DOHH2 (cell line): ENCODE data around the gene DMC1.

Source experiments
- H3F3A ChIP-seq: fragments of 200-600 bp; sonication (generic), shearing (Covaris generic); 2 replicates; pipeline ENCODE4 v1.6.0; 2016; ENCODE audit warnings: antibody characterized with exemption, mild to moderate bottlenecking; ENCODE audit not compliant: control insufficient read depth, insufficient read depth
- H3K27ac ChIP-seq: fragments of 200-600 bp; sonication (generic); 2 replicates; pipeline ENCODE4 v1.5.1; 2014; ENCODE audit warnings: low read depth, mild to moderate bottlenecking, low read length, moderate library complexity
- H3K27me3 ChIP-seq: fragments of 200-600 bp; sonication (generic); 2 replicates; pipeline ENCODE4 v1.6.1; 2014; ENCODE audit warnings: mild to moderate bottlenecking, low read length, mixed read lengths; ENCODE audit not compliant: control insufficient read depth
- H3K36me3 ChIP-seq: fragments of 200-600 bp; sonication (generic); 2 replicates; pipeline ENCODE4 v1.6.1; 2014; ENCODE audit warnings: mild to moderate bottlenecking, low read length, moderate library complexity, mixed read lengths; ENCODE audit not compliant: control insufficient read depth
- H3K4me1 ChIP-seq: fragments of 200-600 bp; sonication (generic); 2 replicates; pipeline ENCODE4 v1.6.1; 2014; ENCODE audit warnings: mild to moderate bottlenecking, low read length, mixed read lengths; ENCODE audit not compliant: control insufficient read depth
- H3K4me2 ChIP-seq: fragments of 200-600 bp; sonication (generic); 2 replicates; pipeline ENCODE4 v1.6.0; 2014; ENCODE audit warnings: mild to moderate bottlenecking, low read length, moderate library complexity
- H3K4me3 ChIP-seq: fragments of 200-600 bp; sonication (generic); 2 replicates; pipeline ENCODE4 v1.5.1; 2014; ENCODE audit warnings: mild to moderate bottlenecking, low read length, mixed read lengths
- H3K79me2 ChIP-seq: fragments of 200-600 bp; sonication (generic); 2 replicates; pipeline ENCODE4 v1.6.1; 2014; ENCODE audit warnings: mild to moderate bottlenecking, low read length, mixed read lengths; ENCODE audit not compliant: control insufficient read depth
- H3K9me2 ChIP-seq: fragments of 200-600 bp; sonication (generic); replicated peaks from 2 replicates; pipeline ENCODE4 v1.6.1; 2014; ENCODE audit warnings: mild to moderate bottlenecking, low read length, mixed read lengths; ENCODE audit not compliant: control insufficient read depth
- H3K9me3 ChIP-seq: fragments of 200-600 bp; sonication (generic); 2 replicates; pipeline ENCODE4 v1.6.1; 2014; ENCODE audit warnings: antibody characterized with exemption, low read length, mixed read lengths; ENCODE audit not compliant: control insufficient read depth, insufficient read depth
- H4K20me1 ChIP-seq: fragments of 200-600 bp; sonication (generic); 2 replicates; pipeline ENCODE4 v1.6.0; 2014; ENCODE audit warnings: low read depth, mild to moderate bottlenecking, antibody characterized with exemption, low read length, moderate library complexity; ENCODE audit not compliant: control insufficient read depth, insufficient read depth
- EZH2phosphoT487 ChIP-seq: fragments of 200-600 bp; sonication (generic); IDR thresholded peaks from 2 replicates; pipeline ENCODE4 v1.6.1; 2017; ENCODE audit warnings: borderline replicate concordance, mild to moderate bottlenecking, antibody characterized with exemption, low read length, moderate library complexity, mixed read lengths
- TF ChIP-seq, protein P1 (sequence below): fragments of 200-600 bp; sonication (generic); IDR thresholded peaks from one replicate; pipeline ENCODE4 v1.5.1; 2014; ENCODE audit warnings: antibody characterized with exemption, mild to moderate bottlenecking, low read depth, low read length; ENCODE audit not compliant: poor library complexity, severe bottlenecking

The DMC1 gene

DNA sequence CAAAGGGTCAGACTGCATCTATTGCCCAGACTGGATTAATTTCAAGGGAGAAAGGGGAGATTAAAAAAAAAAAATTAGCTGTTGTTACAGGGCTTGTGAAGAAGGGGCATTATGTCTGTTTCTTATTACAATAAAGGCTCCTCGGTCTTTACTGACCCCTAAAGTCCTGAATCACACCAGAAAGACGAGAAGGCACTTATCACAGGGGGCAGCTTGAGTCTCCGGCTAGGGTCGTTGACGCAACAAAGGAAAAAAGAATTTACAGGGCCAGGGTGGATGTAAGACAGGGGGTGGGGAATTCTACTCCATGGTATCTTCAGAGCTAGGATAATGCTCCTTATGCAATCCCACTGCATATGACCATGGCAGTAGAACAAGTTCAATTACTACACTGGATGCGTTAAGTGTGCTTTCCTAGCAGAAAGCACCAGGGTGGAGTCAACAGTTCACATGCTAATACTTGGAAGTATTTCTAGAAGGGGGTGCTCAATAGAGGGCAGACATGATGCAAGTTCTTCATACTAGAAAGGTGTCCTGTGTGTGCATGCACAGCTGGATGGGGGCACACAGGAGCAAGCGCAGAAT lies 80.3 kb downstream of the DMC1 start:
- Histone ChIP-seq H4K20me1 (peaks cover 15% of the 10 kb centered on the region), H3K4me1 (no peaks in the 10 kb centered on the region), H3K4me2 (no peak overlapping the region), H3K9me2 (no peaks in the 10 kb centered on the region), H3F3A (peaks cover 57% of the 10 kb centered on the region), H3K9me3 (no peaks in the 10 kb centered on the region), H3K36me3 (peaks cover 94% of the 10 kb centered on the region), H3K27ac (no peak overlapping the region), H3K79me2 (peaks cover 23% of the 10 kb centered on the region), H3K27me3 (no peaks in the 10 kb centered on the region), H3K4me3 (no peak overlapping the region)
- TF ChIP-seq EZH2phosphoT487 = no peak
- TF ChIP-seq, protein P1, sequence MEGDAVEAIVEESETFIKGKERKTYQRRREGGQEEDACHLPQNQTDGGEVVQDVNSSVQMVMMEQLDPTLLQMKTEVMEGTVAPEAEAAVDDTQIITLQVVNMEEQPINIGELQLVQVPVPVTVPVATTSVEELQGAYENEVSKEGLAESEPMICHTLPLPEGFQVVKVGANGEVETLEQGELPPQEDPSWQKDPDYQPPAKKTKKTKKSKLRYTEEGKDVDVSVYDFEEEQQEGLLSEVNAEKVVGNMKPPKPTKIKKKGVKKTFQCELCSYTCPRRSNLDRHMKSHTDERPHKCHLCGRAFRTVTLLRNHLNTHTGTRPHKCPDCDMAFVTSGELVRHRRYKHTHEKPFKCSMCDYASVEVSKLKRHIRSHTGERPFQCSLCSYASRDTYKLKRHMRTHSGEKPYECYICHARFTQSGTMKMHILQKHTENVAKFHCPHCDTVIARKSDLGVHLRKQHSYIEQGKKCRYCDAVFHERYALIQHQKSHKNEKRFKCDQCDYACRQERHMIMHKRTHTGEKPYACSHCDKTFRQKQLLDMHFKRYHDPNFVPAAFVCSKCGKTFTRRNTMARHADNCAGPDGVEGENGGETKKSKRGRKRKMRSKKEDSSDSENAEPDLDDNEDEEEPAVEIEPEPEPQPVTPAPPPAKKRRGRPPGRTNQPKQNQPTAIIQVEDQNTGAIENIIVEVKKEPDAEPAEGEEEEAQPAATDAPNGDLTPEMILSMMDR = no peak

- H4K20me1 ChIP-seq = peaks cover 15% of the 10 kb centered on the region
- H3K4me3 ChIP-seq = no peak overlapping the region
- no peaks in the 10 kb centered on the region for H3K27me3 ChIP-seq
- TF ChIP-seq EZH2phosphoT487 = no peak
- TF ChIP-seq, protein P1 = no peak
- no peaks in the 10 kb centered on the region for H3K9me3 ChIP-seq
- peaks cover 19% of the 10 kb centered on the region for H3K79me2 ChIP-seq
- H3K36me3 ChIP-seq = peaks cover 94% of the 10 kb centered on the region
- no peaks in the 10 kb centered on the region for H3K4me1 ChIP-seq
- no peak overlapping the region for H3K27ac ChIP-seq
- H3K9me2 ChIP-seq = no peaks in the 10 kb centered on the region
- peaks cover 61% of the 10 kb centered on the region for H3F3A ChIP-seq
- no peak overlapping the region for H3K4me2 ChIP-seq
These were observed 80.8 kb downstream of the DMC1 start for GRCh38 chr22:38489142-38489541.

DNA sequence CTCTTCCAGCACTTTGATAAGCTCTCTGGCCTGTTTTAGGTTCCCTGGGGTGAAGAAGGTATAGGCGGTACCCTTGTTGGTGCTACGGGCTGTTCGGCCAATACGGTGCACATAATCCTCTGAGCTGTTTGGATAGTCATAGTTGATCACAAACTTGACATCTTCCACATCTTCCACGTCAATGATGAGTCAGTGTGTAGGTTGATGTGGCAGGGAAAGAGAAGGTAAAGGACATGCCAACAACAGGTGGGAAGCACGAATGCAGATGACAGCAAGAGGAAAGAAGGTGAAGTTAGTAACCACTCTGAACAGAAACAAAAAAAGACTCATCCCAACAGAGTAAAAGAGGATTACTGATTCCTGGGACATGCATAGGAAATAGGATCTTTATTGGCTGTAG lies 82.0 kb downstream of the DMC1 start:
- no peaks in the 10 kb centered on the region for H3K9me2 ChIP-seq
- H3K27ac ChIP-seq = no peak overlapping the region
- H3K36me3 ChIP-seq = peaks cover 94% of the 10 kb centered on the region
- H4K20me1 ChIP-seq = peaks cover 15% of the 10 kb centered on the region
- H3K27me3 ChIP-seq = no peaks in the 10 kb centered on the region
- peaks cover 66% of the 10 kb centered on the region for H3F3A ChIP-seq
- no peak overlapping the region for H3K4me2 ChIP-seq
- TF ChIP-seq EZH2phosphoT487 = no peak
- TF ChIP-seq, protein P1 = no peak
- H3K79me2 ChIP-seq = peaks cover 13% of the 10 kb centered on the region
- H3K4me1 ChIP-seq = no peaks in the 10 kb centered on the region
- H3K9me3 ChIP-seq = no peaks in the 10 kb centered on the region
- no peak overlapping the region for H3K4me3 ChIP-seq
